HG03342 (cell line): Measurements from ENCODE around the gene TRPC6.

Experiments
- ATAC-seq: cut with Tn5 transposase; IDR thresholded peaks from one replicate; pipeline ENCODE4 v1.9.1; 2021; ENCODE audit warnings: mild to moderate bottlenecking, moderate library complexity; ENCODE audit not compliant: unreplicated experiment

Gene TRPC6

GRCh38 chr11:101583251-101584128, at the start of gene TRPC6:
Gene TRPC6 (minus strand): TSS chr11:101584007. CDS start chr11:101583503, 504 bp downstream.
- no peak for ATAC-seq

DNA sequence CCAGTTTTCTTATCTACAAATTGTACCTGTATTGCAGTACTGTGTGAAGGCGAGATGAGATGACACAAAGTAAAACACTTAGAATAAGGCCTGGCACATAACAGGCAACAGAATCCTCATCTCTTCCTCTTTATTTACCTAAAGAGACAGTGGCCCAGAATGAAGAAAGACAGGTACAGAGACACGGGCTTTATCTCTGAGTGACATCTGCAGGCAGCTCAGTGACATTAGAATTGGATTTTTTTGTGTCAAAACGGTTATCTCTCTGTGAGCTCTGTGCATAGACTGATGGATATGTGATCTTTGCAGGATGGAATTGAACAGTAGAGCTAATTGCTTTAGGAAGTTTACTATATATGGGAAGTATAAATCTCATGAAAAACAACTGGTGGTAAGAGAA, 36.2 kb upstream of the TRPC6 start:
- ATAC-seq, result no peak

DNA sequence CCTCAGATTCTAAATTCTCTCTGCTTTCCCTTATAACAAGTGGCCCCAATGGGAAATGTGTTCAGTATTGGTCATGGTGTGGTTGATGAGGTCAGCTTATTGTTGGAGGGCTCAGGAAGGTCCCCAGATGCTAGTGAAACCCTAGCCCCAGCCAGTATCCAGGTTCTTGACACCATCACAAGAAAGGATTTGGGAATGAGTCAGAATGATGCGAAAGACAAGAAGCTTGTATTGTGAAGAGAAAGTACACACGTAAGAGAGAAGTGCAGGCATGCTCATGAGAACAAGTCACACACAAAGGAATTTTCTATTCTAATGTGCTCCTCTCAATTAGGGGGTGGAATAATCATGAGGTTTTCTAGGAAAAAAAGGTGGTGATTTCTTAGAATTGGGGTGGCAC, 34.9 kb upstream of the TRPC6 start:
- ATAC-seq, result no peak

DNA sequence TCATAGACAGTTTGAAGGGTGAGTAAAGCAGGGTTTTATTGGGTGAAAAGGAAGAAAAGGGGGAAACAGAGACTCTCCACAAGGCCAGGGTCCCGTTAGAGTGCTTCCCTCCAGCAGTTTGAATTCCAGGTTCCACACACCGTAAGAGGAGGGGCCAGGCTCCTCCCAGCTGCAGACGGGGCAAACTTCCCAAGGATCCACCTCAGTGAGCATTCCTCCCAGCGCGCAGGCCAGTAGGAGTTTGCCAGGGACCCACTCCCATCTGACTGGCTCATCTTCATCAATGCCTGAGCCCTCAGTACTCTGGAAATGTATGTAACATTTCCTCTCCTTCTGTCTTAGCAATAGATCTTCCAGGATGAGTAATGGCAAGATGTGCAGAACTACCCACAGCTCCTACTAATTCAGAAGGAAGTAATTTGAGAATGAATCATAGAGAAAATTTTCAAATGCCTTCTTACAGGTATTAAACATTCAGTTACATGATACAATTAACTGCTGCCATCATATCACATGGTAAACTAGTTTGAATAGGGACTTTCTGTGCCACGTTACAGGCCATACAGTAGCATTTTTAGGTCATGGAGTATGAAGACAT, 34.0 kb upstream of the TRPC6 start:
- ATAC-seq, result no peak

GRCh38 chr11:101612481-101612880, 28.7 kb upstream of the TRPC6 start:
- ATAC-seq, result no peak

DNA sequence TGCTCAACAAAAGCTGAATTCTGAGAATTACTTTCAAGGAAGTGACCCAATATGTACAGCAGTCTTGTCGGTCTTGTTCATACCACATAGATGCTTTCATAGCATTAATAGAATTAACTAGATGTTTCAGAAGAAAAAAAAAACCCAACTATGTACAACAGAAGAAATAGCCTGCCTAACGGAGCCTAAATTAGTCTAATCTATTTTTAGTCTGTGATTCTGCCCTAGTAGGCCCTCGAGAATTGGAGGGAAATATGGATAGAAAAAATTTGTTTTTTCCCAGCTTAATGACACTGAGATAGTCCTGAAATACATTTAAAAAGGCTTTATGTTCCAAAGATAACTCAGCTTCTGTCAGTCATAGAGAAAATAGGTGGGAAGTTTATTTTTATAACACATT, 17.1 kb upstream of the TRPC6 start:
- ATAC-seq, result no peak

- ATAC-seq, result no peak
These were observed 3.2 kb upstream of the TRPC6 start for GRCh38 chr11:101586965-101587364.

DNA sequence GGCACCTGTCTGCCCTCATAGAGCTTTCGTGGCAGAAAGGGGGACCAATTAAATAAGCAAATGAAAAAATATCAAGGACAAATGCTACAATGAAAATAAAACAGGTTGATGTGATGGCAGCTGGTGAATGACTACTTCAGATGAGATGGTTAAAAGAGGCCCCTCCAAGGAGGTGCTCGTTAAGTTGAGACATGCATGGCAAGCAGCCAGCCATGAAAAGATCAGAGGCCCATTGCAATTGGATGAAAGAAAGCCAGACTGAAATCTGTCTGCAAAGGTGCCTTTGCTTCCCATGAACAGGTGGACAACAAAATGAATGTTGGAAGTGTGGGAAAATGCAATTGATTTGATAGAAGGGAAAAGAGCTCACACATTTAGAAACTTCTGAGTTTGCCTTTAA, 848 bp upstream of the TRPC6 start:
- no peak for ATAC-seq

GRCh38 chr11:101584129-101584515, 315 bp upstream of the TRPC6 start:
- ATAC-seq, result no peak

DNA sequence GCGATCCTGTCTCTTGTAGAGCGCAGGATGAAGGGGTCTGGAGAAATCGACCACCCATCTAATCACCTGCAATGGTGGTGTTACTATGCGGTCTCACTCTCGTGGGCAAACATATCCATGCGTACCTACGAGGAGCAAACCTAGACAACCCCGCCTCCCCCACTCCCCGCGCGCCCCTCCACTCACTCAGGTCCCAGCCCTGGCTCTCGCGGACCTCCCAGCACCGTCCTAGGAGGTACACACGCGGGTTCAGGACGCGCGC, 887 bp downstream of the TRPC6 start:
- no peak for ATAC-seq

DNA sequence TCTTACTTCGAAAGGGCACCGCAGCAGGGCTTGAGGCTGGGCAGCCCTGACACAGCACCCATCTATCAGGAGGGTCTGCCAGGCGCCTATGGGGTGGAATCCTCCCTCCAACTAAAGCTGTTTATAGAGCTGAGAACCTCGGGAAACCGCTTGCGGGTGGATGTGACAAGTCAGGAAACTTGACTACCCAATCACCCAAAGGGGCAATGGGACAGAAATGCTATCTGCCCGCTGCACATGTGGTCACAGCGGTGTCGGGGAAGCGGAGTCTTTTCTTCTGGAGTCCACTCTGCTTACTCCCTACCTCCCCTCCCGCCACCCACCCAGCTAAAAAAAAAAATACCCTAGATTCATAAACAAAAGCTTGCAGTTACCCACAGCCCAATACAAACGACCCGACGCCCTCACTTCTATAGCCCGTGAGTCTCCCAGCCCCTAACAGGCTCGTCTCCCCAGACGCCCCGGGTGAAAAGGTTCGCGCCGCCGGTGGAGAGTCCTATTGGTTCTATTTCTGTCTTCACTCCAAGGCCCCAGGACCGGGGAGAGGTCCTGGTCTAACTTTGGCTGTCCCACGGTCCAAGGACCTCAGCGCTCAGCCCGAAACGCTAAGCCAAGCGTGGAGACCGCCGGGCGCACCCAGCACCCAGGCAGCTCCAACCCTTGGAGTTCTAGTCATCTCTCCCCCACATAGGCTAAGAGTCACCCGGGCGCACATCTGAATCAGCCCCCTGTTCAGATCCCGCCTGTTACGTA, 1.4 kb downstream of the TRPC6 start:
- no peak for ATAC-seq

GRCh38 chr11:101577461-101577860, 6.3 kb downstream of the TRPC6 start:
- no peak for ATAC-seq

DNA sequence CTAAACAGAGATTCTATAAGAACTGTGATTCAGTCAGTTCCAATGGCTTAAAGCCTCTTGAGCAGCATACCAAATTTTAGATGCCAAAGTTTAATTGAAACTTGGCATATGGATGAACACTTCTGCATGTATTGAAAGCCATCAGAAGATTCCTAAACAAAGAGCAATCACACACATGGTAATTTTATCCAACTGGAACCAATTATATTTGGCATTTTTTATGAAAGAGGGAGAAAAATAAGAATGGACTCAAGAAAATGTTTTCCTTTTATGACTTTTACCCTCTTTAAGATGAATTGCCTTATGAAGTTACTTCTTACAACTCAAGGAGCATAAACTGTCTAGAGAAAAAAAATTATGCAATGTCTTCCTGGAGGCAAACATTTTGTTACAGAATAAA, 7.4 kb downstream of the TRPC6 start:
- ATAC-seq, result no peak

DNA sequence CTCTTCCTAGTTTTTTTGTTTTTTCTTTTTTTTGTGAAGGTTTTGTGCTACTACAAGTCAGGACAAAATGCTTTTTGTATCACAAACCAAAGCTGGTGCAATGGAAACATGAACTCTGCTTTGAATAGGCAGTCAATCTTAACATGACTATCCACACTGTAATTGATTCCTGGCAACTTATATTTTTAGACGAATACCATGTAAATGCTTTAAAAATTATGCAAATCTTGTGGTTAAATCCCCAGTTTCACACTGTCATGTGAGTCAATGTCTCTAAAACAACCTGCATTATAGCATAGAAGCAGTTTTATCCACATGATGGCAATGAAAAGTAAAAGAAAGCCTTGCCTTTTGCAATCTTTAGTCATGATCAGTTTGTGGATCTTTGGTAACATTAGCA, 8.9 kb downstream of the TRPC6 start:
- ATAC-seq, result no peak

DNA sequence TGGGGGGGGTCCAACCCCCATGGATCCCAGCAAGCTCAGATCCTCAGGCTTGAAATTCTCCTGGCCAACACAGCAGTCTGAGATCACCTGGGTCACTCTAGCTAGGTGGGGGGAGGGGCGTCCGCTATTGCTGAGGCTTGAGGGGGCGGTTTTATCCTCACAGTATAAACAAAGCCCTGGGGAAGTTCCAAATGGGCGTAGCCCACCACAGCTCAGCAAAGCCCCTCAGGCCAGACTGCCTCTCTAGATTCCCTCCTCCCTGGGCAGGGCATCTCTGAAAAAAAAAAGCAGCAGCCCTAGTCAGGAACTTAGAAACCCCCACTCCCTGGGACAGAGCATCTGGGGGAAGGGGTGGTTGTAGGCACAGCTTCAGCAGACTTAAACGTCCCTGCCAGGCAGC, 16.7 kb downstream of the TRPC6 start:
- ATAC-seq, result no peak

DNA sequence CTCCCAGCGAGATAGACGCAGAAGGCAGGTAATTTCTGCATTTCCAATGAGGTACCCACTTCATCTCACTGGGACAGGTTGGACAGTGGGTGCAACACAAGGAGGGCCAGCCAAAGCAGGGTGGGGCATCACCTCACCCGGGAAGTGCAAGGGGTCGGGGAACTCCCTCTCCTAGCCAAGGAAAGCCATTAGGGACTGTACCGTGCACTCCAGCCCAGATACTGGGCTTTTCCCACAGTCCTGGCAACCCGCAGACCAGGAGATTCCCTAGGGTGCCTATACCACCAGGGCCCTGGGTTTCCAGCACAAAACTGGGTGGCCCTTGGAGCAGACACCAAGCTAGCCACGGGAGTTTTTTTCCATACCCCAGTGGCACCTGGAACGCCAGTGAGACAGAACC, 17.2 kb downstream of the TRPC6 start:
- ATAC-seq, result no peak

GRCh38 chr11:101563166-101563565, 20.6 kb downstream of the TRPC6 start:
- ATAC-seq, result no peak

DNA sequence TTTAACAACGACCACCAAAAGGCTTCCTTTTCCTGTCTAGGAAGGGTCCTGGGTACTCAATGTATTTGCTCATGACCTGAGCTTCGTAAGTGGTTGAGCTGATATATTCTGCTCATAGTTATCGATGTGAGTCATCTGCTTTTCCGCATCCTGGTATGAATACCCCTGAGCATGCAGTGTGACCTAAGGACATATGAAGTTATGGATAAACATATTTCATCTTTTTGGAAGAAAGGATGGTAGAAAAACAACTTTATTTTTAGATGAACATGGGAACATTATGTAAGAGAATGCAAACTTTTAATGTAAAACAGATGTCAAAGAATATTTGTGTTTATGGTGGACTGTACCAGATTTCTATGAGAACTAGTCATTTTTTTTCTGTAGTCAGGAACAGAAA, 28.4 kb downstream of the TRPC6 start:
- ATAC-seq, result no peak

DNA sequence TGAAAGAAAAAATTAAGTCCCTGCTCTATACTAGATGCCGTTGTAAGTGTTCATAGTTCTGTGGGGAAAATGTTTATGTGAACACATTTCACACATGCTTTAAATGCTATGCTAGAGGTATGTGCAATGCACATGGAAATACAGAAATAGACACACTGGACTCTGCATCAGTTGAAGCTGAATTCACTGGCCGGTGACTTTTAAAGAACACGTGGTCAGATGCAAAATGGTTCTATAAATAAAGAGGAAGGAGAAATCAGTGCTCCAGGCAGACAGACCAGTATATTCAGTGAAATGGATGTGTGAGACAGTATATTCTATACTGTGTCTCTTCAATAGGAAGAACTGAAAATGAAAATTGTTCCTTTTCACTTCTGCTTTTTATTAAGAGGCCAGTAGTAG, 29.9 kb downstream of the TRPC6 start:
- peak; percentile 99 for ATAC-seq

GRCh38 chr11:101552888-101553287, 30.9 kb downstream of the TRPC6 start:
- ATAC-seq, result no peak

- ATAC-seq, result no peak
These were observed 55.3 kb downstream of the TRPC6 start for GRCh38 chr11:101528541-101528940.

GRCh38 chr11:101523634-101524260, 60.1 kb downstream of the TRPC6 start:
- no peak for ATAC-seq
